ENCODE results near the gene RXRB.

The RXRB gene

GRCh38 chr6:33195304-33196165 is 4.9 kb downstream of the RXRB start:
- DNase-seq: no peak

GRCh38 chr6:33194431-33194979 is 6.0 kb downstream of the RXRB start:
- DNase-seq: no peak

GRCh38 chr6:33193619-33194018 is 6.8 kb downstream of the RXRB start:
- no peak for DNase-seq

DNA sequence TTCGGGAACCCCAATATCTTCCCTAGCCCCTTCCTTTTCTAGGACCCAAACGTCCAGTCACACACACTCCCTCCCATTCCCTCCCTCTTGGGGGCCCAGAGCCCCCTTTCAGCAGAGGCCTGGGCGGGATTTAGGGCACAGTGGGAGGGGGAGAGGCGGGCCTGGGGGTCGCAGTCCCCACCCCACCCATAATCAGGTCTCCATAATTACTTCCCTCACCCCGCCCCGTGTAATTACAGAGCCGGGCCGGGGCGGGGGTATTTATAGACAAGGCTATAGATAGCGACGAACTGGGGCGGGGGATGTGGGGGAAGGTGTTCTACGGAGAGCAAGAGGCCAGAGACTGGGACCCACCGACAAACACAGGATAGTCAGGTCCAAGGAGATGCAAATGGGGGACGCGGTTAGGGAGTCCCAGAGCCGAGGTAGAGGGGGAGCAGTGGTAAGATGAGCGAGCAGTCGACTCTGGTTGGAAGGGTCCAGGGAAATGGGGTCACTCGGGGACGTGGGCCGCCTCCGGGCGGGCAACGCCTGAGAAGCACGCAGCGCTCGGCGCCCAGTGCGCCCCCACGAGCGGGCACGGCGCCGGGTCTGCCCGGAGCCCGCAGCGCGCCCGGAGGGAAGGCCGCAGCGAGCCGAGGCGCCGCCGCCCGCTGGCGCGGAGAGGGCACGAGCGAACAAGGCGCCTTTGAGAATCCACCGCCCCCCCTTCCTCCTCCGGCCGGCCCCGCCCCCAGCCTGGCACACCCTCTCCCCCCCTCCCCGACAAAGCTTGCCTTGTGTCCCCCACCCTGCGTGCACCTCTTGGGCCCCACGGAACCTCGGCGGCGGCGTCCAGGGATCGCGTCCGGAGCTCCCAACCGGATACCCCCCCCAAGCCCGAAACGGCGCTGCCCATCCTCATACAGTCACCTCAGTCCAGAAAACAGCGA is 7.5 kb downstream of the RXRB start:
- peak; percentile 43 for DNase-seq

GRCh38 chr6:33192105-33192646 is 8.3 kb downstream of the RXRB start, which contains the start of gene COL11A2:
COL11A2 (minus strand) TSS chr6:33192467; CDS start chr6:33192240, 227 bp downstream.
- DNase-seq: no peak

DNA sequence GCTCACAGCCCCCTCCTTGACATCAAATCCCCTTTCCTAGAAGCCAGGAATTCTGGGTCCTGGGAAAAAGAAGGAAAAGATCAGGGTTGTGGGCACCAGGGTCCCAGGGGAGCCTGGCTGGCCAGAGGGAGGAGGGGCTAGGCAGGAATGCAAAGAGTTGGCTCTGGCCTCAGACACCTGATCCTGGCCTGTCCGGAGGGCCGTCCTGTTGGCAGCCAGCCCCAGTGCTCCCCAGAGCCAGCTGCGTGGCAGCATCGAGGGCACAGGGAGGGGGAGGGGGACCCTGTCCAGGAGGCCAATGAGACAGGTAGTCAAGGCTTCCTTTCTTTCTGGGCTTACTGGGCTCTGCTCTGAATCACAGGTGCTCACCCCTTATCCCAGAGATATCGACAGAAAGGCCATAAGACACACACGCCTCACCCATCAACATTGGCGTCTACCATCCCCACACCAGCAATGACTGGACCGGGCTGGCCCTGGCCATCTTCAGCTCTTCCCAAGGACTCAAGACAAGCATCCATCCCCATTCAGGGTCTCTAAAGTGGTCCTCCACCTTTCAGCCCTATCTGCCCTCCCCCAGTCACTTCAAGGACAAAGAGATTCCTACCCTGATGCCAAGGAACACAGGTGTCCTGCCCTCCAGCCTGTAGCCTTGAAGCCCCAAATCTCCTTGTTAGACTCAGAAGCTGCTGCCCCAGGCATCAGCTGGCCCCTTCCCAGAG is 8.9 kb downstream of the RXRB start:
- DNase-seq: no peak

GRCh38 chr6:33190504-33191107 is 9.9 kb downstream of the RXRB start:
- DNase-seq: no peak

- DNase-seq: no peak
Observed at GRCh38 chr6:33189625-33190448, 10.6 kb downstream of the RXRB start.

DNA sequence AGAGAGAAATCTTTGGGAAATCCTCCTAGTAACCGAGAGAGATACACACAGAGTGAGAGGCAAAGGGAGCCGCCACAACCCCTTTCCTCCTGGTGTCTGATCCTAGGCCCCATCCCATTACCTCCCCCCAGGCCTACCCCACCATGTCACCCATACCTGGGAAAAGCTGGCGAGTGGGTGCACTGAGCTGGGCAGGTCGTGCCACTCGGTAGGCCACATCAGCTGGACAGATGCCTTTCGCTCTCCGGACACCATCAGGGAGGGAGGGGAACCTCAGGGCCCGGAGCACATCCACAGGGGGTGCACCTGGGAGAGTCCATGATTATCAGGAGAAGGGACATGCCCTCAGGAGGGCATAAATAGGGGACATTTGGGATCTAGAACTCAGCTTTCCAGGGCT is 11.3 kb downstream of the RXRB start:
- no peak for DNase-seq

GRCh38 chr6:33187809-33188208 is 12.7 kb downstream of the RXRB start:
- no peak for DNase-seq

DNA sequence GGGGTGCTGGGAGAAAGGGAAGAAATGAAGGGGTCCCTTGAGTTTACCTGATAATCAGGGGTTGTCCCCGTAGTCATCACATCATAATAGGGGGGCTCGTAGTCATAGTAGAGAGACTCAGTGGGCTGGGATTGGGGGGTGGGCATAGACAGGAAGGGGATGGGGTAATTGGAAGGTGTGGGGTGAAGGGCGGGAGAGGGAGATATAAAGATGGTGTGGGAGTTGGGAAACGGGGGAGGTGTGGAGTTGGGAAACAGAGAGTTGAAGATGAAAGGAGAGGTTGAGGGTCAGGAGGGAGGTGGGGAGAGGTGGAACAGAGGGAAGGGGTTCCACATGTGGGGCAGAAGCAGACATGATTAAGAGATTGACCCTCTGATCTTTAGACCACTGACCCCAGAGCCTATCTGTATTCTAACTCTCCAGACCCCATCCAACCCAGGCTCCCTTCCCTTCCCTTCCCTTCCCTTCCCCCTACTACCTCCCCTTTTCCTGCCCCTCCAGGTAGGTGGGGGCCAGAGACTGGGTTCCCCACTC is 14.7 kb downstream of the RXRB start:
- no peak for DNase-seq

DNA sequence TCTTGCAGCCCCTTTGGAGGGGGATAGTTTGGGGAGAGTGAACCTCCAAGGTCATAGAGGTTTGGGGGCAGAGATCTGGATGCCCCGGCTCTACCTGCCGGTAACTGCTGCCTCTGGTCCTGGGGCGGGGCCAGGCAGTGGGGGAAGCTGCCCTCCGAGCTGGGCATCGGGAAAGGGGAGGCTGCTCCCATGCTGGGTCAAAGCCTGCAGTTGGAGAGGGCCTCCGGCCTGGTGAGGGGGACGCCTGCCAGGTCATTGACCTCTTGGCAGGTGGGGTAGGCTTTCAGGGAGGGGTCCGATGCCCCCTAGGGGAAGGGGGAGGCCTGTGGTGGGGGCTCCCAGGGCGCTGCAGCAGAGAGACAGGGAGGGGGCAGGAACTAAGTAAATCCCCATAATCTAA is 15.3 kb downstream of the RXRB start:
- no peak for DNase-seq

DNA sequence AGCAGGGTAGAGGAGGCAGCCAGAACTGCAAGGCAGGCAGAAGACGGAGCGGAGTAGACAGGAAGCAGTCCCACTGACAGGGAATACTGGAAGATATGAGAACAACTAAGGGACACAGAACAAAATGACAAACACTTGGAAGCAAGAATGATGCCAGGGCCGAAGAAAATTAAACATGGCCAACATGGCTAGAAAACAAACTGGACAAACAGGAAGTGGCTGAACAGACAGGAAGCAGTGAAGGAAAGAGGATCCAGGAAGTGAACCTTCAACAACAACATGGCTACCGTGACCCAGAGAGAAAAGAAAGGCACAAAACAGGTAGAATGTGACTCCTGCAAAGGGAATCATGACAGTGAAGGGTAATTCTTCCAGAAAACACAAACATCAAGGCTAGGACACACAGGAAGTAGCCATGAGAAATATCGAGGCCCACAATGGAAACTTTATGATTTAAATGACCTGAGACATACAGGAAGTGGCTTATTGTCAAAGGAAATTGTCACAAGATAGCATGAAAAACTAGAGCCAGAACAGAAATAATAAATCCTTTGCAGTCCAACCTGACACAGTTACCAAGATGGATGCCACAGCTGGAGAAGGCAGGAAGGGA is 17.3 kb downstream of the RXRB start:
- DNase-seq: no peak

DNA sequence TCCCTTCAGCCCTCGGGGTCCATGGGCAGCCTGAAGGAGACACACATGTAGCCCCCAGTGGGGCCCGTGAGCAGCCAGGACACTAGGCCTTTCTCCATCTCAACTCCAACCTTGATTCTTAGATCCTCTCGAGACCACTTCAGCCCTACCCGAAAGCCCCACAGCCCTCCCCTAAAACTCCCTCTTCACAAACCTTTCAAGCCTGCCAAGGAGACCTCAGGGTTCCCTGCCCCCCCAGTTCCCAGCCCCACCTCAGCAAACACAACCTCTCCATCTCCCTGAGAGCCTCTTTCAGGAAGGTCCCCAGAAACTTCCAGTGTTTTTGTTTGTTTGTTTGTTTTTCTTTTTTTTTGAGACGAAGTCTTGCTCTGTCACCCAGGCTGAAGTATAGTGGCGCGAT is 19.3 kb downstream of the RXRB start:
- no peak for DNase-seq

- DNase-seq: no peak
Observed at GRCh38 chr6:33178755-33179475, 21.6 kb downstream of the RXRB start.

- DNase-seq: no peak
Observed at GRCh38 chr6:33177552-33178446, 22.7 kb downstream of the RXRB start.

DNA sequence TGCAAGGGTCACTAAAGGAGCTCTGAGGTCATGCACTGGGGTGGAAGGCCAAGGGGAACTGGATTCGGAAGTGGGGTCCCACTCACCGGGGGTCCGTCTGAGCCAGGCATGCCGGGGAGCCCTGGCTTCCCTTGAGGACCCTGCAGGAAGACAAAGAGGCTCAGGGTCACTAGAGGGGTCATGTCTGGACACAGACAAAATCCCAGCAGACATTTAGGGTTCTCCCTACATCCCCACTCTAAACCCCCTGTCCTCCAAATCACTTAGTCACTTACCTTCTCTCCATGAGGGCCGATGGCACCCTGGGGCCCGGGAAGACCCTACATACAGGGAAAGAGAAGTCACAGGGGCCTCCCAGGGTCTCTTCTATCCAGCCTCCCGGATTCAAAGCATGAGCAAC is 23.6 kb downstream of the RXRB start:
- DNase-seq: no peak

DNA sequence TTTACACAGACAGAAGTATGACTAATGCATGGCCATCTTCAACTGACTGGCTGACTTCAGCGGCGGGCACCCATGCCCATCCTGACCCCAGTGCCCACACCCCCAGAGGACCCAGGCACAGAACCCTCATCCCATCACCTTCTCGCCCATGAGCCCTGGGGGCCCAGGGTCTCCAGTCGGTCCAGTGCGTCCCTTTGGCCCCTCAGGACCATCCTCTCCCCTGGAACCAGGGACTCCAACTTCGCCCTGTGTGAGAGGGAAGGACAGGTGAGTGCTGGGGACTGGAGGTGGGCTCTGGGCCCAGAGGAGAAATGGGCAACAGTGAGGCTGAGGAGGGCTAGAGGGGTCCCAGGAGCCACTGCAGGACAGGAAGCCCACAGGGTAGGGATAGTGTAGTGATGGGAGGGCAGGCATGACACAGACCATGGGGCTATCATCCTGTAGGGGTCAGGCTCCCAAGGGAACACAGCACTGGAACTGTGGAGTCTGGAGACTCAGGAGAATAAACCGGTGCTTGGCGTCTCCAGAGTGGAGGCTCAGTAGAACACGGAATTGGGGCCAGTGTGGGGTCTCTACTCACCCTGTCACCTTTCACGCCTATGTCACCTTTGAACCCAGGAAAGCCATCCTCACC is 24.9 kb downstream of the RXRB start:
- no peak for DNase-seq
